ENCODE measurements around the gene SSC5D.

SSC5D gene

DNA sequence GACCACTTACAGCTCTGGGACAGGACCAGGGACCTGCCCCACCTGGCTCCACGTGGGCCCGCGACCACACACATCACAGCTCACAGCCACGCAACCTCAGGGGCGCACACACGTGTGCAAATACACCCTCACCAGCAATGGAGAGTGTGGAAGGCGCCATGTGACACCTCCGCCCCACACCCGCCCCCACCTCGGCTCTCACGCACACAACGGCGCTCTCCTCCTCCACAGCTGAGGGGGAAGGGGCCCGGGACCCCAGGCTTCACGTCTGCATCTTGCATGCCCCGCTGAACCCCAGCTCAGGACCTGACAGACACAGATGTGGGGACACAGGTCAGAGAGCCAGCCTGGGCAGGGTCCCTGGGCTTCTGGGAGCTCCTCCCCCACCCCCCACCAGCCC, 38.8 kb upstream of the SSC5D start:
- H3K4me1 ChIP-seq: no peaks in the 10 kb centered on the region
- no peaks in the 10 kb centered on the region for H3K9me3 ChIP-seq
- DNase-seq (ENCODE audit: low spot score in 2 of 2): no peak
- H3K36me3 ChIP-seq (replicated peaks): peaks cover 3% of the 10 kb centered on the region; the same call in 1 of the 2 replicates
- no peak overlapping the region for H3K4me3 ChIP-seq
- in situ Hi-C loops (cut with MboI; ENCODE audit: low sequenced_read_pairs): no loop called here
- peaks cover 38% of the 10 kb centered on the region for H3K27me3 ChIP-seq (ENCODE audit: low read depth)

DNA sequence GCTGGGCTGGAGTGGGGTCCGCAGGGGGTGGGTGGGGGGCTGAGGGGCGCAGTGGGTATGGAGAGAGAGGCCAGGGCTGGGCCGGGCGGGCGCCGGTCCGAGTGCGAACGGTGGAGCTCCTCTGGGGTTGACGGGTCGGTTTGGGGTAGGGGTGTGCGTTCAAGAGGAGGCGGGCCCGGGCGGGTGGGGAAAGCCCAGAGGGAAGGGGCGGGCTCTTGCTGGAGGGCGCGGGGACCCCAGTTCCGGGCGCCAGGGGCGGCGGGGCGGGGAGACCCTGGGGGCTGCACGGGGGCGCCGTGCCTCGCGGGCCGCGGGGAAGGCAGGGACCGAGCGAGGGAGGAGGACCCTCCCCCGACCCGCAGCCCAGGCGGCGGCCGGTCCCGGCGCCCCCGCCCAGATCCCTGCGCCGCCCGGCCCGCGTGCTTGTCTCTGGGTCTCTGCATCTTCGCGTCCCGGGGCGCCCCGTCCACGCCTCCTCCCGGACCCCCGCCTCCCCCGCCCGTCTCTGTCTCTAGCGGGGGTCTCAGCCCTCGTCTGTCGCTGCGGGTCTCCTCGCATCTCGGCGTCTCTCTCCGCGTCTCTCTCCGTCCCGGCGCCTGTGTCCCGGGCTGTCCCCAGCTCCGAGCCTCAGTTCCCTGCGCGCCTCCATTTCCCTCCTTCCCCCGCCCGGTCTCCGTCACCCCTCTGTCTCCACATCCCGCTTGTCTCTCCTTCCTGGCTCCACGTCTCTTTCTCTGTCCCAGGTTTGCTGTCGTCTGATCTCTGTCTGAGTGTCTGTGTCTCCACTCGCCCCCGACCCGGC, 36.9 kb upstream of the SSC5D start:
- peak overlapping the region; percentile 24 for H3K4me3 ChIP-seq

DNA sequence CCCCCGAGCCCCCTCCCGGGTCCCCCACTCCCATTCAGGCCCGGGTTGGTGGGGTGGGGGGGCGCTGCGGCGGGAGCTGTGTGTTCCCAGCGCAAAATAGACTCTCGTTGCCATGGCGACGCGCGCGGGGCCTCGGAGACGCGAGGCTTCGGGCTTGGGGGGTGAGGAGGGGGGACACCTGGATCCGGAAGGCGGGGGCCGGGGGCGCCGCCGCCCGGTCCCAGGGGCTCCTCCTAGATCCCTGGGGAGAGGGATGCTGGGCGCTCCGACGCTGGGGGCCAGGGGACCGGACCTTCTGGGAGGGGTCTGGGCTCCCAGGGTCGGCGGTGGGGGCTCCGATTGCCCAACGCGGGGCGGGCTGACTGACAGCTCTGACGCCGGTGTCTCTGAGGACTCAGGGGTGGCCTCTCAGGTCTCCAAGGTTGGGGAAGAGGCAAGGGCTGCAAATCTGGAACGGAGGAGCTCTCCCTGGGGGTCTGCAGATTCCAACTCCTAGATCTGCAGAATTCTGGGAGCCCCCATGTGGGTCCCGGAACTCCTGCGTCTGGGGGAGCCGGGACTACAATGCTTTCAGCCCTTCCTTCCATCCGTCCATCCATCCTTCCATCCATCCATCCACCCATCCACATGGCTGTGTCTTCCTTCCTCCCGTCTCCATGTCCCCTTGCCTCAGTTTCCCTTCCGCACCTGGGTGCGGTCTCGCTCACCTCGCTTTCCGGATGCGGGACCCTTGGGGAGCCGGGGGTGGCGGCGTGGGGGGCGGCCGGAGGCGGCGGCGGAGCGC, 36.1 kb upstream of the SSC5D start:
- H3K9me3 ChIP-seq: no peaks in the 10 kb centered on the region
- H3K4me1 ChIP-seq: no peaks in the 10 kb centered on the region
- in situ Hi-C loops (cut with MboI; ENCODE audit: low sequenced_read_pairs): no loop called here
- DNase-seq (ENCODE audit: low spot score in 2 of 2): peak in 1 of 2 experiments; percentile 53
- H3K27me3 ChIP-seq (ENCODE audit: low read depth): peaks cover 21% of the 10 kb centered on the region
- peaks cover 8% of the 10 kb centered on the region; the same call in 1 of the 2 replicates for H3K36me3 ChIP-seq (replicated peaks)
- H3K4me3 ChIP-seq: peak overlapping the region; percentile 24; the same call in 1 of the 2 replicates

More for the DNA sequence above, 36.9 kb upstream of the SSC5D start:
- Histone ChIP-seq H3K9me3 (no peaks in the 10 kb centered on the region), H3K36me3 (replicated peaks) (peaks cover 8% of the 10 kb centered on the region; the same call in 1 of the 2 replicates), H3K27me3 (ENCODE audit: low read depth) (peaks cover 26% of the 10 kb centered on the region), H3K4me1 (no peaks in the 10 kb centered on the region)
- in situ Hi-C loops (cut with MboI; ENCODE audit: low sequenced_read_pairs): no loop called here
- peak in 1 of 2 experiments; percentile 45 for DNase-seq (ENCODE audit: low spot score in 2 of 2)

DNA sequence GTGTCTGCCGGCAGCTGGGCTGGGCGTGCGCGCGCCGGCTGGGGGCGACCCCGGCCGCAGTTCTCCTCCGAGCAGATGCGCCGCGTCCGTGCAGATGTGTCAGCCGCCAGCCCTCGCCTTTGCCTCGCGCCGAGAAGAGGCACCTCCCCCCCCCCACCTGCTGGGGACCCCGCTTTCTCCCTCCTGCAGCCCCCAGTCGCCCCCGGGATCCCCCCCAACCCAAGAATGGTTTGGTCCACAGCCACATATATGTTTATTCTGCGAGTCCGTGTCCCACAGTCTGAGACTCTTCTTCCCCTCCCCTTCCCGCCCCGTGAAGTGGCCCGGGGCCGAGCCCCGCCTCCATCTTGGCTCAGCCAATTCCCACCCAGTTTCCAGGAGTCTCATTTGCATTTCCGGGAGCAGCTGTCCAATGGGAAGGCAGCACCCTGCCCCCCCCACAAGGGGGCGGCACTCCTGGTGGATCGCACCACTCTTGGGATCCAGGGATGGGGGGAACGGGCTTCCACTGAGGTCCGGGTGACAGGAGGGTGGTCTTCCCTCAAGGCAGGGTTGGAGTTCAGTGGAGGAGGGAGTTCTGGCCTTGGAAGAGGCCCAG, 35.4 kb upstream of the SSC5D start:
- peak; percentile 54 to 84 for DNase-seq (ENCODE audit: low spot score in 2 of 2)
- no peak overlapping the region for H3K4me3 ChIP-seq
- in situ Hi-C loops (cut with MboI; ENCODE audit: low sequenced_read_pairs): no loop called here
- H3K27me3 ChIP-seq (ENCODE audit: low read depth): peaks cover 19% of the 10 kb centered on the region
- H3K4me1 ChIP-seq: no peaks in the 10 kb centered on the region; the same call in 1 of the 2 replicates
- no peaks in the 10 kb centered on the region for H3K9me3 ChIP-seq
- H3K36me3 ChIP-seq (replicated peaks): peaks cover 8% of the 10 kb centered on the region; the same call in 1 of the 2 replicates

- in situ Hi-C loops (cut with MboI; ENCODE audit: low sequenced_read_pairs): no loop called here
- H3K27me3 ChIP-seq (ENCODE audit: low read depth): peaks cover 19% of the 10 kb centered on the region
- peaks cover 3% of the 10 kb centered on the region for H3K4me1 ChIP-seq
- peaks cover 8% of the 10 kb centered on the region; the same call in 1 of the 2 replicates for H3K36me3 ChIP-seq (replicated peaks)
- DNase-seq (ENCODE audit: low spot score in 2 of 2): no peak
- H3K4me3 ChIP-seq: no peak overlapping the region
- H3K9me3 ChIP-seq: no peaks in the 10 kb centered on the region
Measured at GRCh38 chr19:55453511-55454260, 34.5 kb upstream of the SSC5D start.

GRCh38 chr19:55454787-55455243, 33.4 kb upstream of the SSC5D start:
- in situ Hi-C loops (cut with MboI; ENCODE audit: low sequenced_read_pairs): no loop called here
- peak in 1 of 2 experiments; percentile 71 for DNase-seq (ENCODE audit: low spot score in 2 of 2)
- Histone ChIP-seq H3K4me3 (no peak overlapping the region), H3K9me3 (no peaks in the 10 kb centered on the region), H3K4me1 (peaks cover 14% of the 10 kb centered on the region), H3K36me3 (replicated peaks) (peaks cover 8% of the 10 kb centered on the region; the same call in 1 of the 2 replicates), H3K27me3 (ENCODE audit: low read depth) (peaks cover 12% of the 10 kb centered on the region)

DNA sequence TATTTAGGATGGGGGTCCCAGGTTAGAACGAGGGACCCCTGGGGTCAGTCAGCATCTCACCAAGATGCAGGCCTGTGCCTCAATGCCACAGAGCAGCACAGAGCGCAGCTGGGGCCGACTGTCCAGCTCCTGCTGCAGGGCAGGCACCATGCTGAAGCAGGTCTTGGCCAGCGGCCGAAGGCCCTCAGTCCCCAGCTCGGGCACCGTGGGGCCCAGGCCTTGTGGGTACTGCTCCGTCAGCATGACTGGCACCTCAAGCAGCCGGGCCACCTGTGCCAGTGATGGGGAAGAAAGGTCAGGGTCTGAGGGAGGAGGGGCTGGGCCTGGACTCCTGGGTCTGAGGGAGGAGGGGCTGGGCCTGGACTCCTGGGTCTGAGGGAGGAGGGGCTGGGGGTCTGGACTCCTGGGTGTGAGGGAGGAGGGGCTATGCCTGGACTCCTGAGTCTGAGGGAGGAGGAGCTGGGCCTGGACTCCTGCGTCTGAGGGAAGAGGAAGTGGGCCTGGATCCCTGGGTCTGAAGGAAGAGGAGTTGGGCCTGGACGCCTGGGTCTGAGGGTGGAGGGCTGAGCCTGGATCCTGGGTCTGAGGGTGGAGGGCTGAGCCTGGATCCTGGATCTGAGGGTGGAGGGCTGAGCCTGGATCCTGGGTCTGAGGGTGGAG, 32.5 kb upstream of the SSC5D start:
- no peaks in the 10 kb centered on the region for H3K9me3 ChIP-seq
- no peak for DNase-seq (ENCODE audit: low spot score in 2 of 2)
- peaks cover 8% of the 10 kb centered on the region; the same call in 1 of the 2 replicates for H3K36me3 ChIP-seq (replicated peaks)
- H3K4me3 ChIP-seq: no peak overlapping the region
- peaks cover 12% of the 10 kb centered on the region for H3K27me3 ChIP-seq (ENCODE audit: low read depth)
- in situ Hi-C loops (cut with MboI; ENCODE audit: low sequenced_read_pairs): no loop called here
- peaks cover 20% of the 10 kb centered on the region for H3K4me1 ChIP-seq

DNA sequence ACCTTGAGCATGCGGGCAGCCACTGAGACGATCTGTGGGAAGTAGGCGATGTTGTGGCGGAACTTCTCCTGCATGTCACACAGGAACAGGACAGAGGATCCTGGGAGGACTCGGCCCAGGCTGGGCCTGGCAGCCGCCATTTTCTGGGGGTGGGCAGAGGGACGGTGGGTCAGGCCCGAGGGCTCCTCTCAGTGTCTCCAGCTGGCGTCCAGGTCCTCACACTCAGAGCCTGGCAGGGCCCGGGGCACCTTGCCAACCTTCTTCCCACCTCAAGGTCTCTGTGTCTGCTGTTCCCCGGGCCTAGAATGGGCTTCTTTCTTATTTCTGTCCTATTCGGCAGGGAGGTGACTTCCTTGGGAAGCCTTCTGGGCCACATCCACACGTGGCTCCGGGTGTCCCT, 31.9 kb upstream of the SSC5D start:
- in situ Hi-C loops (cut with MboI; ENCODE audit: low sequenced_read_pairs): no loop called here
- Histone ChIP-seq H3K27me3 (ENCODE audit: low read depth) (peaks cover 9% of the 10 kb centered on the region), H3K4me1 (peaks cover 22% of the 10 kb centered on the region)

DNA sequence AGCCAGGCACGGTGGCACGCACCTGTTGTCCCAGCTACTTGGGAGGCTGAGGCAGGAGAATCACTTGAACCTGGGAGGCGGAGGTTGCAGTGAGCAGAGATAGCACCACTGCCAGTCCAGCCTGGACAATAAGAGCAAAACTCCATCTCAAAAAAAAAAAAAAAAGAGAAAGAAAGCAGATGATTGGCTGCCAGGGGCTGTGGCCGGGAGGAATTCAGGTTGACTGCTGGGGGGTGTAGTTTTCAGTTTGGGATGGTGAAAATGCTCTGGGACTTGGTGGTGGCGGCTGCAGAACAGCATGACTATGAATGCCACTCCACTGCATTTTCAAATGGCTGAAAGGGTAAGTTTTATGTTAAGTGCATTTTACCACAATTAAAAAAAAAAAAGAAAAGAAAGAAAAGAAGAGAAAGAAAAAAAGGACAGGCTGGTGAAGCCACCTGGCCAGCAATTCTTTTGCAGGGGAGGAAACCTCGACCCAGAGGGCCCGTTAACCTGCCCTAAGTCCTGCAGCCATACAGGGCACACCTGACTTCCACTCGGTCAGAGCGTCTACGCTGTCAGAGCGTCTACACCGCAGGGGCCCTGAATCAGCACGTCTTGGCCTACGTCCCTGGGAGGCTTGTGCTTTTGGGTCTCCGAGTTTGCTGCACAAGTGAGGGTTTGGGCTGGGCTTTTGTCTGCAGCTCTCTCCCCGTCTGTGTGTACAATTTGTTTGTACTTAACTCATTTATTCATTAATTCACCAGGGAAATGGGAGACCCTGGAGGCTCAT, 30.4 kb upstream of the SSC5D start:
- Histone ChIP-seq H3K36me3 (replicated peaks) (peaks cover 8% of the 10 kb centered on the region; the same call in 1 of the 2 replicates), H3K4me1 (peaks cover 26% of the 10 kb centered on the region), H3K4me3 (no peak overlapping the region), H3K27me3 (ENCODE audit: low read depth) (no peaks in the 10 kb centered on the region), H3K9me3 (no peaks in the 10 kb centered on the region)
- no peak for DNase-seq (ENCODE audit: low spot score in 2 of 2)
- in situ Hi-C loops (cut with MboI; ENCODE audit: low sequenced_read_pairs): no loop called here

More for the DNA sequence above, 31.9 kb upstream of the SSC5D start:
- Histone ChIP-seq H3K36me3 (replicated peaks) (peaks cover 8% of the 10 kb centered on the region; the same call in 1 of the 2 replicates), H3K4me3 (no peak overlapping the region), H3K9me3 (no peaks in the 10 kb centered on the region)
- no peak for DNase-seq (ENCODE audit: low spot score in 2 of 2)

DNA sequence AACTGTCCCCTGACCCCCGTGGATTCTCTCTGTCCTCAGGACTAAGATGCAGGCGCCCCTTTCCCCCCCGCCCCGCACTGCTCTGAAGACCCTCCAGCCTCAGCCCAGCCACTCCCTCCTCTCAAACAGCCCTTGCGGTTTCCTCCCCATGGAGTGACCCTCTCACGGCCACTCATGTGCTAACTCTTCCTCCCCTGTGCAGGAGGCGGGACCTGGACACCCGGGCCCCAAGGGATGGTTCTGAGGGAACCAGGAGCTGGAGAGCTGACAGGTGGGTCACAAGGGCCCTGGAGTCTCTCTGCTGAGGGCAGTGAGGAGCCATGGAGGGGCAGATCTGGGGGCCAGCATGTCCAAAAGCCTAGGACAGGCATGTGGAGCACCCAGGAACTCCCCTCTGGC, 28.7 kb upstream of the SSC5D start:
- H3K36me3 ChIP-seq (replicated peaks): peaks cover 5% of the 10 kb centered on the region; the same call in 1 of the 2 replicates
- peaks cover 26% of the 10 kb centered on the region for H3K4me1 ChIP-seq
- no peaks in the 10 kb centered on the region for H3K27me3 ChIP-seq (ENCODE audit: low read depth)
- in situ Hi-C loops (cut with MboI; ENCODE audit: low sequenced_read_pairs): no loop called here
- H3K9me3 ChIP-seq: no peaks in the 10 kb centered on the region
- DNase-seq (ENCODE audit: low spot score in 2 of 2): peak; percentile 68 to 73
- H3K4me3 ChIP-seq: peak overlapping the region; percentile 6; the same call in 1 of the 2 replicates

DNA sequence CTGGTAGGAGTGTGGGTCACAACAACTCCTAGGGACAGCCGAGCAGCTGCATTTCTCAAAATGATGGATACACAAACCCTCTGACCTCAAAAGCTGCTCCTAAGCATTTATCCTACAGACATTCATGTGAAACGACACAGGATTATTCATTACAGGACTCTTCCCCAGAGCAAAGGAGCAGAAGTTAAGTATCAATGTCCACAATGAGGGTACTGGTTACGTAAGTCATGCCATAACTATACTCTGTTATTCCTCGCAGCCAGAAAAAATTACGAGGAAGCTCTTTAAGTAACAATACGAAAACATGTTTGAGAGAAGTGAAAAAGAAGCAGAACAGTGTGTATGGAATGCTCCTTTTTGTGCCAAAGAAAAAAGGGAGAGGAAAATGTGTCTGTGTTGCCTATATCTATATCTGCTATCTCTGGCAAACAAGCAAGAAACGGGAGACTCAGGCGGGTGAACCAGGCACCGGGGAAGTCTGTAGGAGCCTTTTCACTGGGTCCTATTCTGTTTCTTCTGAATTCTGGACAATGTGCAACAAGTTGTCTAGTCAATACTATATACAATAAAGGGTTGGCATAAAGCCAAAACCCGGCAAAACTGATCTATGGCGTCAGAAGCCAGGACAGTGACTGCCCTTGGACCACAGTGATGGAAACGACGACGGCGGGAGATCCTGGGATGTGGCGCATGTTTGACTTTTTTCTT, 28.1 kb upstream of the SSC5D start:
- H3K4me3 ChIP-seq: peak overlapping the region; percentile 64
- peak in 1 of 2 experiments; percentile 51 for DNase-seq (ENCODE audit: low spot score in 2 of 2)
- in situ Hi-C loops (cut with MboI; ENCODE audit: low sequenced_read_pairs): no loop called here
- H3K36me3 ChIP-seq (replicated peaks): peaks cover 5% of the 10 kb centered on the region; the same call in 1 of the 2 replicates
- H3K4me1 ChIP-seq: peaks cover 26% of the 10 kb centered on the region
- H3K9me3 ChIP-seq: no peaks in the 10 kb centered on the region
- H3K27me3 ChIP-seq (ENCODE audit: low read depth): no peaks in the 10 kb centered on the region
